GM12878 (cell line): Measurements from ENCODE around the gene HEXIM2.

Source experiments
- CEBPB ChIP-seq, 2 experiments: fragments of 150-350 bp in 1 of 2; IDR thresholded peaks; 2 replicates each; pipeline ENCODE4 v1.6.1; 2012 to 2014; ENCODE audit warnings: low read depth in 2 of 2, low read length in 2 of 2, borderline replicate concordance in 1 of 2, inconsistent platforms in 1 of 2
- CHD1 ChIP-seq: IDR thresholded peaks from 2 replicates; pipeline ENCODE4 v1.6.1; 2012; ENCODE audit warnings: low read depth, low read length, improper control_type of control experiment
- CREM ChIP-seq: IDR thresholded peaks from 2 replicates; pipeline ENCODE4 v1.6.1; 2014; ENCODE audit warnings: antibody characterized with exemption, low read depth
- CTCF ChIP-seq, 3 experiments: IDR thresholded peaks in 2 of 3; conservative IDR thresholded peaks in 1 of 3; 2 replicates each; pipeline ENCODE4 v1.5.1; 2011; ENCODE audit warnings: low read depth in 3 of 3, low read length in 3 of 3, mild to moderate bottlenecking in 3 of 3, control low read depth in 2 of 3, moderate library complexity in 2 of 3, inconsistent platforms in 1 of 3, mixed read lengths in 1 of 3; ENCODE audit not compliant: control insufficient read depth in 2 of 3, insufficient read depth in 1 of 3; ENCODE audit errors: extremely low read depth in 1 of 3
- EP300 ChIP-seq, 2 experiments: fragments of 150-350 bp in 1 of 2; IDR thresholded peaks; 2 replicates each; pipeline ENCODE4 v1.6.1; 2011 to 2012; ENCODE audit warnings: low read depth in 2 of 2, low read length in 2 of 2, borderline replicate concordance in 1 of 2, improper control_type of control experiment in 1 of 2, inconsistent platforms in 1 of 2; ENCODE audit not compliant: control insufficient read depth in 1 of 2
- POLR2A ChIP-seq: IDR thresholded peaks from 2 replicates; pipeline ENCODE4 v1.6.1; 2011; ENCODE audit warnings: low read depth, mild to moderate bottlenecking, low read length
- YY1 ChIP-seq: IDR thresholded peaks from 2 replicates; pipeline ENCODE4 v1.6.1; 2011; ENCODE audit warnings: low read depth, mild to moderate bottlenecking, low read length

- TF ChIP-seq CTCF (IDR thresholded peaks at IDR 0.05 in 2 of 3, conservative IDR thresholded peaks at IDR 0.05 in 1 of 3; ENCODE audit: control insufficient read depth in 2 of 3, extremely low read depth in 1 of 3, insufficient read depth in 1 of 3, low read depth in 3 of 3, low read length in 3 of 3) (no peak), POLR2A (peak; percentile 68), CHD1 (peak; percentile 97), CEBPB (IDR thresholded peaks at IDR 0.05; ENCODE audit: borderline replicate concordance in 1 of 2, low read depth in 2 of 2, low read length in 2 of 2) (no peak; a peak in 1 of 4 replicates), YY1 (peak; percentile 90), CREM (peak; percentile 70), EP300 (IDR thresholded peaks at IDR 0.05; ENCODE audit: borderline replicate concordance in 1 of 2, control insufficient read depth in 1 of 2, low read depth in 2 of 2, low read length in 2 of 2) (peak in 1 of 2 experiments; percentile 37; a peak in 1 of 4 replicates)
Measured at GRCh38 chr17:45147581-45148182, 14.0 kb upstream of the HEXIM2 start.
